Stomach (tissue), 9 donors: ENCODE data around the gene CYTH1. TPM values are rescaled to one million over a fixed set of nuclear protein-coding genes. Genes with fewer than 3 reads are reported as not detected.

Experiments
- DNase-seq, 2 donors: peaks; one replicate each; pipeline versions ENCODE4 v3.0.0 to v3.0.0-alpha.2; 2013 to 2019
- H3K27ac ChIP-seq, 5 donors: fragments of 200-600 bp in 4 of 5; sonication (generic) in 4 of 5; one replicate each; pipeline ENCODE4 v1.5.1; 2013 to 2019; ENCODE audit warnings: mild to moderate bottlenecking in 1 of 5, moderate library complexity in 1 of 5
- H3K27me3 ChIP-seq, 3 donors: fragments of 200-600 bp; sonication (generic); one replicate each; pipeline ENCODE4 v1.5.1; 2017 to 2019; ENCODE audit warnings: mixed run types in 1 of 3
- H3K36me3 ChIP-seq, 4 donors: fragments of 200-600 bp; sonication (generic); 1 replicate in 3 of 4; 2 replicates in 1 of 4; pipeline ENCODE4 v1.5.1; 2016 to 2019
- H3K4me1 ChIP-seq, 4 donors: fragments of 200-600 bp; sonication (generic); one replicate each; pipeline ENCODE4 v1.5.1; 2016 to 2019
- H3K4me3 ChIP-seq, 4 donors: fragments of 200-600 bp; sonication (generic) in 3 of 4; one replicate each; pipeline ENCODE4 v1.5.1; 2016 to 2019; ENCODE audit warnings: mild to moderate bottlenecking in 1 of 4
- H3K9me3 ChIP-seq, 4 donors: fragments of 200-600 bp; sonication (generic); one replicate each; pipeline ENCODE4 v1.5.1; 2016 to 2019
- EP300 ChIP-seq: sonication (generic); formaldehyde crosslinking; IDR thresholded peaks from one replicate; pipeline ENCODE4 v1.6.1; 2017; ENCODE audit warnings: antibody characterized with exemption
- POLR2A ChIP-seq, 4 donors: fragments of 450-650 bp; IDR thresholded peaks; one replicate each; pipeline ENCODE4 v1.6.1; 2016; ENCODE audit warnings: antibody characterized with exemption in 4 of 4, control low read depth in 2 of 4, mild to moderate bottlenecking in 1 of 4, moderate library complexity in 1 of 4
- POLR2AphosphoS5 ChIP-seq, 3 donors: sonication (generic); formaldehyde crosslinking; IDR thresholded peaks; one replicate each; pipeline ENCODE4 v1.6.1; 2016; ENCODE audit warnings: antibody characterized with exemption in 3 of 3
- WGBS, 5 donors: extraction: QIAGEN DNeasy Blood & Tissue Kit in 3 of 5; methylation state at CpG; one replicate each; pipeline versions ENCODE4 v1.1.5 to v1.1.7; 2013 to 2018; 5-methylcytosine and 5-hydroxymethylcytosine counted together
- intact Hi-C: fragments of 100-400 bp; cut with DNase I; formaldehyde crosslinking; loops from one replicate; pipeline ENCODE4 v1.15.1; 2023; ENCODE audit warnings: low total_unique reads
- polyA plus RNA-seq, 3 donors: library from polyadenylated mRNA; stranded (reverse); fragments of 200-250 nt; gene quantifications; one replicate each; pipeline ENCODE4 v1.2.3, GENCODE V29; 2013
- total RNA-seq, 5 donors: library from RNA; depleted of rRNA; stranded (reverse); fragments of >200 nt; gene quantifications; one replicate each; pipeline versions ENCODE4 v1.1.0 to v1.2.3, GENCODE V29; 2014 to 2016
- TF ChIP-seq, protein P1 (sequence below), 7 experiments: fragments of 450-650 bp in 4 of 7; fragments of 200-600 bp in 3 of 7; sonication (generic) in 3 of 7; IDR thresholded peaks; one replicate each; pipeline ENCODE4 v1.5.1; 2016 to 2019; ENCODE audit warnings: antibody characterized with exemption in 7 of 7, control low read depth in 2 of 7, mild to moderate bottlenecking in 1 of 7
- donor health status: healthy with polysubstance abuse.
- donor health status: Bipolar disorder and iron deficiency.
- donor health status: healthy.

CYTH1 gene
- total and polyA plus RNA-seq, 8 donors = 29.6 to 137 (median 55.9) TPM

DNA sequence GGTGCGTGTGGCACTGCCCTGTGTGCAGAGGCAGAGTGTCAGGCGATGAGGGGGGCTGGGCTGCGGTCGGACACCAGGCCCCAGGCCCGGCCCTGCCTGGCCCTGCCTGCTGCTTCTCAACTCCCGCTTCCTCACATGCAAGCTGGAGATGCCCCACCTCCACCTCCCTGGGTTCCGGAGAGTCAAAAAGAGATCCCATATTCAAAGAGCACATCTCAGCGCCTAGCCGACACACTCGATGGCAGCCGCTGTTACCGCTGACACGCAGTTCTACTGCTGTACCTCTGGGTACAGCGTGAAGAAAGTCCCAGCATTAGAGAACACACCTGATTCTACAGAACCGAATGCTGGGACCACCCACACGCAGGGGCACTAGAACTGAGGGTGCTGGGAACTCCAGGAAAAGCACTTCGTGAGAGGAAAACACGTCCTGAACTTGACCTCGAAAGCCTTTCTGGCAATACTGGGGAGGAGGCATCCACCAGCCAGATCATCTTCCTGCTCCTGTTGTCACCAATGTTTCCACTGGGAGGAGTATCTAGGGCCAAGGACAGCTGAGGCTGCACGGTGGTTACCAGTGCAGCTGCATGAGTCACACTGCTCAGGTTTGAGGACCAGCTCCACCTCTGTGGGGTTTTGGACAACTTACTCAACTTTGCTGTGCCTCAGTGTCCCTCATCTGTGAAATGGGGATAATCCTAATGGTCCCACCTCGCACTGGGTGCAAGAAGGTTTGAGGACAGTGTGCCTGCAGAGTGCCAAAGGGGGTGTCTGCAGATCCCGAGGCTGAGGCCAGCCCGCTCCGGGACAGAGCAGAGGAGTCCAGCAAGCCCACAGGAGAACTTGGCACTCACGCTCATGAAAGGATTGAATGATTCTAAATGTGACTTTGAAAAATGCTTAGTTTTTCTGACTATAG is 104.5 kb downstream of the CYTH1 start:
- WGBS, 5 donors = 90 to 94% (median 92%) methylated on average over 25 of the region's 25 CpGs
- peaks cover 75 to 92% (median 89%) of the 10 kb centered on the region in 4 donors for H3K36me3 ChIP-seq

GRCh38 chr17:78676412-78677302 is 105.4 kb downstream of the CYTH1 start:
- no peak for DNase-seq
- Histone ChIP-seq H3K27me3 (no peaks in the 10 kb centered on the region), H3K9me3 (no peaks in the 10 kb centered on the region), H3K4me3 (no peak overlapping the region), H3K4me1 (peaks cover 0 to 24% (median 7%) of the 10 kb centered on the region in 4 donors), H3K36me3 (peaks cover 75 to 96% (median 90%) of the 10 kb centered on the region in 4 donors), H3K27ac (no peak overlapping the region)
- 93 to 96% (median 95%) methylated on average over 26 of the region's 26 CpGs for WGBS, 5 donors
- intact Hi-C loops = no loop called here
- TF ChIP-seq POLR2AphosphoS5 (IDR thresholded peaks at IDR 0.05) (no peak), EP300 (no peak), POLR2A (IDR thresholded peaks at IDR 0.05) (no peak)
- TF ChIP-seq, protein P1, sequence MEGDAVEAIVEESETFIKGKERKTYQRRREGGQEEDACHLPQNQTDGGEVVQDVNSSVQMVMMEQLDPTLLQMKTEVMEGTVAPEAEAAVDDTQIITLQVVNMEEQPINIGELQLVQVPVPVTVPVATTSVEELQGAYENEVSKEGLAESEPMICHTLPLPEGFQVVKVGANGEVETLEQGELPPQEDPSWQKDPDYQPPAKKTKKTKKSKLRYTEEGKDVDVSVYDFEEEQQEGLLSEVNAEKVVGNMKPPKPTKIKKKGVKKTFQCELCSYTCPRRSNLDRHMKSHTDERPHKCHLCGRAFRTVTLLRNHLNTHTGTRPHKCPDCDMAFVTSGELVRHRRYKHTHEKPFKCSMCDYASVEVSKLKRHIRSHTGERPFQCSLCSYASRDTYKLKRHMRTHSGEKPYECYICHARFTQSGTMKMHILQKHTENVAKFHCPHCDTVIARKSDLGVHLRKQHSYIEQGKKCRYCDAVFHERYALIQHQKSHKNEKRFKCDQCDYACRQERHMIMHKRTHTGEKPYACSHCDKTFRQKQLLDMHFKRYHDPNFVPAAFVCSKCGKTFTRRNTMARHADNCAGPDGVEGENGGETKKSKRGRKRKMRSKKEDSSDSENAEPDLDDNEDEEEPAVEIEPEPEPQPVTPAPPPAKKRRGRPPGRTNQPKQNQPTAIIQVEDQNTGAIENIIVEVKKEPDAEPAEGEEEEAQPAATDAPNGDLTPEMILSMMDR (IDR thresholded peaks at IDR 0.05) = no peak

More for the DNA sequence above, 104.5 kb downstream of the CYTH1 start:
- Histone ChIP-seq H3K4me3 (no peak overlapping the region), H3K27me3 (no peaks in the 10 kb centered on the region), H3K27ac (no peak overlapping the region), H3K9me3 (no peaks in the 10 kb centered on the region), H3K4me1 (peaks cover 0 to 26% (median 7%) of the 10 kb centered on the region in 4 donors)
- TF ChIP-seq EP300 = no peak
- TF ChIP-seq, protein P1 (IDR thresholded peaks at IDR 0.05) = no peak
- no peak for TF ChIP-seq POLR2AphosphoS5 (IDR thresholded peaks at IDR 0.05)
- TF ChIP-seq POLR2A (IDR thresholded peaks at IDR 0.05) = no peak
- DNase-seq = no peak
- intact Hi-C loops = no loop called here

GRCh38 chr17:78675836-78676235 is 106.2 kb downstream of the CYTH1 start:
- no peak for TF ChIP-seq POLR2A (IDR thresholded peaks at IDR 0.05)
- no peak for TF ChIP-seq POLR2AphosphoS5 (IDR thresholded peaks at IDR 0.05)
- no peak for TF ChIP-seq EP300
- TF ChIP-seq, protein P1 (IDR thresholded peaks at IDR 0.05) = no peak
- 90 to 93% (median 93%) methylated on average over 15 of the region's 15 CpGs for WGBS, 5 donors
- Histone ChIP-seq H3K9me3 (no peaks in the 10 kb centered on the region), H3K27ac (no peak overlapping the region), H3K27me3 (no peaks in the 10 kb centered on the region), H3K36me3 (peaks cover 74 to 91% (median 83%) of the 10 kb centered on the region in 4 donors), H3K4me1 (peaks cover 0 to 19% (median 4%) of the 10 kb centered on the region in 4 donors), H3K4me3 (no peak overlapping the region)
- intact Hi-C loops = no loop called here
- DNase-seq = no peak

DNA sequence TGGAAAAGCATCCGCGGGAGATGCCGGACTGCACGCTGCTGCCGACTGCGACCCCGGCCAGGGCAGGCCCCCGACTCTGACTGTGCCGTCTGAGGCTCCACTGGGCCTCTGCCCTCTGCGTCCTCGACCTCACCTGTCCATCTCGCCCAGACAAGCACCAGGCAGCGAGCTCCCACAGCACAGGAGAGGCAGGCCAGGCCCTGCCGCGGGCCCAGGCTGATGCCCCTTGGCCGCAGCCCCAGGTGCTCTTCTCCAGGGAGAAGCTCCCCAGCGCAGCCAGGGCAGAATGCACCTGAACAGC is 106.8 kb downstream of the CYTH1 start:
- Histone ChIP-seq H3K4me3 (no peak overlapping the region), H3K9me3 (no peaks in the 10 kb centered on the region), H3K4me1 (peaks cover 0 to 19% (median 4%) of the 10 kb centered on the region in 4 donors), H3K36me3 (peaks cover 68 to 85% (median 78%) of the 10 kb centered on the region in 4 donors), H3K27ac (no peak overlapping the region), H3K27me3 (no peaks in the 10 kb centered on the region)
- no peak for DNase-seq
- intact Hi-C loops = no loop called here
- 93 to 99% (median 95%) methylated on average over 17 of the region's 17 CpGs for WGBS, 5 donors
- no peak for TF ChIP-seq POLR2A (IDR thresholded peaks at IDR 0.05)
- TF ChIP-seq EP300 = no peak
- TF ChIP-seq, protein P1 (IDR thresholded peaks at IDR 0.05) = no peak
- TF ChIP-seq POLR2AphosphoS5 (IDR thresholded peaks at IDR 0.05) = no peak
